Psoas muscle (tissue), 8 donors: Measurements from ENCODE around the gene SIDT1. TPM values are rescaled to one million over a fixed set of nuclear protein-coding genes. Genes with fewer than 3 reads are reported as not detected.

Experiments used
- ATAC-seq, 4 donors: fragments of 200-7000 bp; cut with Tn5 transposase; one replicate each; pipeline ENCODE4 v1.9.1; 2020; ENCODE audit warnings: moderate library complexity in 3 of 4, mild to moderate bottlenecking in 2 of 4
- DNase-seq, 2 donors: peaks; one replicate each; pipeline ENCODE4 v3.0.0-alpha.2; 2020
- H3K27ac ChIP-seq: fragments of 200-600 bp; one replicate; pipeline ENCODE4 v1.8.0; 2022
- H3K27me3 ChIP-seq, 3 donors: fragments of 200-600 bp in 1 of 3; one replicate each; pipeline versions ENCODE4 v1.6.1 to v1.8.0; 2013 to 2022; ENCODE audit warnings: low read length in 2 of 3, mild to moderate bottlenecking in 2 of 3, moderate library complexity in 1 of 3; ENCODE audit not compliant: insufficient read depth in 3 of 3
- H3K36me3 ChIP-seq, 2 donors: fragments of 200-600 bp in 1 of 2; one replicate each; pipeline versions ENCODE4 v1.6.1 to v1.8.0; 2013 to 2022; ENCODE audit warnings: low read depth in 1 of 2, mild to moderate bottlenecking in 1 of 2, moderate library complexity in 1 of 2; ENCODE audit not compliant: insufficient read depth in 1 of 2
- H3K4me1 ChIP-seq: fragments of 200-600 bp; one replicate; pipeline ENCODE4 v1.8.0; 2022
- H3K4me3 ChIP-seq: fragments of 200-600 bp; one replicate; pipeline ENCODE4 v1.8.0; 2022; ENCODE audit warnings: mild to moderate bottlenecking
- H3K9me3 ChIP-seq: fragments of 200-600 bp; one replicate; pipeline ENCODE4 v1.8.0; 2022
- WGBS, 3 donors: extraction: QIAGEN DNeasy Blood & Tissue Kit; methylation state at CpG; one replicate each; pipeline versions ENCODE4 v1.1.6 to v1.1.7; 2013; 5-methylcytosine and 5-hydroxymethylcytosine counted together
- intact Hi-C, 2 donors: fragments of 100-400 bp; cut with DNase I; formaldehyde crosslinking; loops; one replicate each; pipeline versions ENCODE4 v1.11.0 to v1.14.2; 2022
- polyA plus RNA-seq, 3 donors: library from polyadenylated mRNA; stranded (reverse); fragments of 200-250 nt; gene quantifications; one replicate each; pipeline ENCODE4 v1.2.3, GENCODE V29; 2013
- total RNA-seq, 4 donors: library from RNA; stranded (reverse); fragmentation: NEBNext Ultra II Directional in 2 of 4; extraction: Animal tissue kit (Norgen Biotek cat#: 25700) in 2 of 4; gene quantifications; one replicate each; pipeline versions ENCODE4 v1.2.1 to v1.2.4, GENCODE V29; 2021 to 2023
- TF ChIP-seq, protein P1 (sequence below): fragments of 200-600 bp; IDR thresholded peaks from one replicate; pipeline ENCODE4 v1.8.0; 2022; ENCODE audit warnings: antibody characterized with exemption
- donor health status: healthy with polysubstance abuse.
- donor health status: DM: no; HTN: no; CAD: no; lungs with moderate emphysema.
- donor health status: Bipolar disorder and iron deficiency.
- donor health status: healthy.
- donor health status: DM: yes; HTN: yes; CAD: no.
- donor health status: DM: no; HTN: no; CAD: no.
- donor health status: DM: no; HTN: no; CAD: no.
- donor health status: DM: yes; HTN: yes; CAD: no.

SIDT1 gene
- total and polyA plus RNA-seq, 7 donors, result 0.08 to 0.48 (median 0.34) TPM; not detected in 1

DNA sequence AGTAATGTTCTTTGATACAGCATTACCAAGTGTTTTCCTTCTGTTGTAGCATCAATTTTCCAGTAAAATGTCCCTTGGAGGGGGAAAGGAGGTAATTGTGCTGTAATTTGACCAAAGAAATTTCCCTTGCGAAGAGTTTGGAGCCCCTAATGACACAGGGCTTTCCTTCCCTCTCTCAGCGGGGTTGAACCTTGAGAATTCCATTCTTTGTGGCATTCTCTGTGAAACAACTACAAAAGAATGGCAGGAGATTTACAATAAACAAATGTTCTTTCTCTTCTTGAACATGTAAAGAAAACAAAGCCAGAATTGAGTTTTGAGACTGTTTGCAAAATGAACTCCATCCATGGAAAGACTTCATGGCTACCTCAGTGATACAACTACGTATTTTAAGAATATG, 53.4 kb downstream of the SIDT1 start:
- Histone ChIP-seq H3K27ac (no peak overlapping the region), H3K36me3 (no peaks in the 10 kb centered on the region), H3K4me3 (no peak overlapping the region), H3K27me3 (no peaks in the 10 kb centered on the region), H3K9me3 (no peaks in the 10 kb centered on the region), H3K4me1 (no peaks in the 10 kb centered on the region)
- TF ChIP-seq, protein P1, sequence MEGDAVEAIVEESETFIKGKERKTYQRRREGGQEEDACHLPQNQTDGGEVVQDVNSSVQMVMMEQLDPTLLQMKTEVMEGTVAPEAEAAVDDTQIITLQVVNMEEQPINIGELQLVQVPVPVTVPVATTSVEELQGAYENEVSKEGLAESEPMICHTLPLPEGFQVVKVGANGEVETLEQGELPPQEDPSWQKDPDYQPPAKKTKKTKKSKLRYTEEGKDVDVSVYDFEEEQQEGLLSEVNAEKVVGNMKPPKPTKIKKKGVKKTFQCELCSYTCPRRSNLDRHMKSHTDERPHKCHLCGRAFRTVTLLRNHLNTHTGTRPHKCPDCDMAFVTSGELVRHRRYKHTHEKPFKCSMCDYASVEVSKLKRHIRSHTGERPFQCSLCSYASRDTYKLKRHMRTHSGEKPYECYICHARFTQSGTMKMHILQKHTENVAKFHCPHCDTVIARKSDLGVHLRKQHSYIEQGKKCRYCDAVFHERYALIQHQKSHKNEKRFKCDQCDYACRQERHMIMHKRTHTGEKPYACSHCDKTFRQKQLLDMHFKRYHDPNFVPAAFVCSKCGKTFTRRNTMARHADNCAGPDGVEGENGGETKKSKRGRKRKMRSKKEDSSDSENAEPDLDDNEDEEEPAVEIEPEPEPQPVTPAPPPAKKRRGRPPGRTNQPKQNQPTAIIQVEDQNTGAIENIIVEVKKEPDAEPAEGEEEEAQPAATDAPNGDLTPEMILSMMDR, result no peak
- 62 to 73% (median 67%) methylated on average over 3 of the region's 3 CpGs for WGBS, 3 donors
- DNase-seq, result no peak
- no peak for ATAC-seq
- intact Hi-C loops, result no loop called here

DNA sequence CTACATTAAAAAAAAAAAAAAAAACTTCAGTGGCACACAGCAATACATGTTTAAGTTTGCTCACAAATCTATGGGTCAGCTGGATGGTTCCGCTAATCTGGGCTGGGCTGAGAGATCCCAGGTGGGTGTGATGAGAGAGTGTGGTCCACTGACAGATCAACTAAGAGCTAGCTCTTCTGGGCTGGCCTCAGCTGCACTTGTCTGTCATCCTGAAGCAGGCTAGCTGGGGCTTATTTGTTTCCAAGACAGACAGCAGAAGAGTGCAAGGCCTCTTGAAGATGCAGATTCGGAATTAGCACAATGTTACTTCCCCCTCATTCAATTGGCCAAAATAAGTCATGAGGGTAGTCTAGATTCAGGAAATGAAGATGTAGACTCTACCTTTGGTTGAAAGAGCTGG, 56.5 kb downstream of the SIDT1 start:
- Histone ChIP-seq H3K36me3 (no peaks in the 10 kb centered on the region), H3K4me1 (no peaks in the 10 kb centered on the region), H3K27ac (no peak overlapping the region), H3K9me3 (no peaks in the 10 kb centered on the region), H3K4me3 (no peak overlapping the region), H3K27me3 (no peaks in the 10 kb centered on the region)
- intact Hi-C loops, result no loop called here
- DNase-seq (no peak), ATAC-seq (no peak)
- WGBS, 3 donors, result 83 to 89% (median 84%) methylated on average over 2 of the region's 2 CpGs
- TF ChIP-seq, protein P1, result no peak

DNA sequence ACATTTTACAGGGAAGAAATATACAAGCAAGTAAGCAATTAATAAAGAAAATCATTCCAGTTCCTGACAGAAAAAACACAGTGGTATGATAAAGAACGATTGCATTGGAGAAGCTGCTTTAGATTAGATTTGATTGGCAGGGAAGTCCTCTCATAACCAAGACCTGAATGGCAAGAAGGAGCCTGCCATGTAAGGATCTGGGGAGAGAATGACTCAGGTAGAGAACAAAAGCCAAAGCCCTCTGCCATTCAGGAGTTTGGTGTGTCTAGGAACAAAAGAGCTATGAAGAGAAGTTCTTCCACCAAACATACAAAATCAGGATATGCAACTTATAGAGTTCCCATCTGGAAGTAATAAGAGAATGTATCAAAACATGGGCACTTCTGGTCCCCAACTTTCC, 57.6 kb downstream of the SIDT1 start:
- no peaks in the 10 kb centered on the region for H3K9me3 ChIP-seq
- intact Hi-C loops, result no loop called here
- DNase-seq (no peak), ATAC-seq (no peak)
- H3K4me1 ChIP-seq, result no peaks in the 10 kb centered on the region
- TF ChIP-seq, protein P1, result no peak
- no peak overlapping the region for H3K27ac ChIP-seq
- no peak overlapping the region for H3K4me3 ChIP-seq
- no peaks in the 10 kb centered on the region for H3K36me3 ChIP-seq
- no peaks in the 10 kb centered on the region for H3K27me3 ChIP-seq
- 79 to 91% (median 84%) methylated on average over 1 of the region's 1 CpG for WGBS, 3 donors

DNA sequence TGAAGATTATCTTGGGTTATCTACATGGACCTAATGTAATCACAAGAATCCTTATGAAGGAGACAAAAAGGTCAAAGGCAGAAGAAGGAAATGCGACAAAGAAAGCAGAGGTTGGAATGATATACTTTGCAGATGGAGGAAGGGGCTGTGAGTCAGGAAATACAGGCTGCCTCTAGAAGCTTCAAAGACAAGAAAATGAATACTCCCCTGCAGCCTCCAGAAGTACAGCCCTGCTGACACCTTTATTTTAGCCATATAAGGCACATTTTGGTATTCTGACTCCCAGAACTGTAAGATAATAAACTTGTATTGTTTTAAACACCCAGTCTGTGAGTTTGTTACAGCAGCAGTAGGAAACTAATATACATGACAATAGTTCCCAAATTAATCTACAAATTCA, 58.6 kb downstream of the SIDT1 start:
- WGBS, 3 donors, result 43 to 58% (median 46%) methylated on average over 1 of the region's 1 CpG
- ATAC-seq, result no peak
- Histone ChIP-seq H3K4me3 (no peak overlapping the region), H3K9me3 (no peaks in the 10 kb centered on the region), H3K36me3 (no peaks in the 10 kb centered on the region), H3K27ac (no peak overlapping the region), H3K27me3 (no peaks in the 10 kb centered on the region), H3K4me1 (no peaks in the 10 kb centered on the region)
- intact Hi-C loops, result no loop called here
- TF ChIP-seq, protein P1, result no peak
- no peak for DNase-seq

DNA sequence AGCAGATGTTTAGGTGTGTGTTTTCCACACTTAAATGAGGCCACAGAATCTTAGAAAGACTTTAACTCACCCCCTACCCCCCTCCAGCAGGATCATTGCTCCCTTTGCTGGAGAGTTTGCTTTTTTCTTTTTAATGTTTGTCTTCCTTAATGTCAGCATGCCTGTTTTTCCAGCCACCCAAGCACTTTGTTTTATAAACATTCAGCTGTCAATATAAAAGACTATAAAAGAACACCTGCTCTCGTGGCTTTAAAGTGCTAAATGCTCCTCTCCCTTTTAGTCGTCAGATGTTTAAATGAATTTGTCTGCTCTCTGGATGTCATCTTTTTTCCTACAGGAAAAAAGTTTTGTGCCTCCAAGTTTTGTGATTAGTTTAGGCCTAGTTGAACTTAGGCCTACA, 61.7 kb downstream of the SIDT1 start:
- intact Hi-C loops, result no loop called here

More for the DNA sequence above, 61.7 kb downstream of the SIDT1 start:
- Histone ChIP-seq H3K4me1 (no peaks in the 10 kb centered on the region), H3K9me3 (no peaks in the 10 kb centered on the region), H3K27me3 (no peaks in the 10 kb centered on the region), H3K36me3 (no peaks in the 10 kb centered on the region), H3K4me3 (no peak overlapping the region), H3K27ac (no peak overlapping the region)
- ATAC-seq, result no peak
- TF ChIP-seq, protein P1, result no peak
- DNase-seq, result no peak
- WGBS, 3 donors, result 50 to 68% (median 63%) methylated on average over 2 of the region's 2 CpGs
